ENCODE measurements around the gene AOPEP.

DNA sequence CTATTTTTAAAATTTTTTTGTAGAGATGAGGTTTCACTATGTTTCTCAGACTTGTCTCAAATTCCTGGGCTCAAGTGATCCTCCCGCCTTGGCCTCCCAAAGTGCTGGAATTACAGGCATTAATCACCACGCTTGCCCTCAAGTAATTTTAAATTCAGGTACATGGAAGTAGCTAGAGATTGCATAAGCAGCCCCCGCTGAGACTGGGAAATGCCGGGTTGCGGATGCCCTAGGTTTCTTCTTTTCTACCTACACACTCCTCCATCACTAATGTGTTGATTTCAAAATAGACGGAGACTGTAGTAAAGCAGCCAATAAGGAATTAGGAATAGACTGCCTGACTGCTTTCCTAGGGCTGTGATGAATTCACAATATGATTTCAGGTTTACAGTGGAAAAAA, 388.6 kb downstream of the AOPEP start:
- TF ChIP-seq, protein P1, sequence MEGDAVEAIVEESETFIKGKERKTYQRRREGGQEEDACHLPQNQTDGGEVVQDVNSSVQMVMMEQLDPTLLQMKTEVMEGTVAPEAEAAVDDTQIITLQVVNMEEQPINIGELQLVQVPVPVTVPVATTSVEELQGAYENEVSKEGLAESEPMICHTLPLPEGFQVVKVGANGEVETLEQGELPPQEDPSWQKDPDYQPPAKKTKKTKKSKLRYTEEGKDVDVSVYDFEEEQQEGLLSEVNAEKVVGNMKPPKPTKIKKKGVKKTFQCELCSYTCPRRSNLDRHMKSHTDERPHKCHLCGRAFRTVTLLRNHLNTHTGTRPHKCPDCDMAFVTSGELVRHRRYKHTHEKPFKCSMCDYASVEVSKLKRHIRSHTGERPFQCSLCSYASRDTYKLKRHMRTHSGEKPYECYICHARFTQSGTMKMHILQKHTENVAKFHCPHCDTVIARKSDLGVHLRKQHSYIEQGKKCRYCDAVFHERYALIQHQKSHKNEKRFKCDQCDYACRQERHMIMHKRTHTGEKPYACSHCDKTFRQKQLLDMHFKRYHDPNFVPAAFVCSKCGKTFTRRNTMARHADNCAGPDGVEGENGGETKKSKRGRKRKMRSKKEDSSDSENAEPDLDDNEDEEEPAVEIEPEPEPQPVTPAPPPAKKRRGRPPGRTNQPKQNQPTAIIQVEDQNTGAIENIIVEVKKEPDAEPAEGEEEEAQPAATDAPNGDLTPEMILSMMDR (IDR thresholded peaks at IDR 0.05): no peak
- TF ChIP-seq POLR2AphosphoS5 (IDR thresholded peaks at IDR 0.05; ENCODE audit: low read depth, low read length): no peak
- TF ChIP-seq, protein P2, sequence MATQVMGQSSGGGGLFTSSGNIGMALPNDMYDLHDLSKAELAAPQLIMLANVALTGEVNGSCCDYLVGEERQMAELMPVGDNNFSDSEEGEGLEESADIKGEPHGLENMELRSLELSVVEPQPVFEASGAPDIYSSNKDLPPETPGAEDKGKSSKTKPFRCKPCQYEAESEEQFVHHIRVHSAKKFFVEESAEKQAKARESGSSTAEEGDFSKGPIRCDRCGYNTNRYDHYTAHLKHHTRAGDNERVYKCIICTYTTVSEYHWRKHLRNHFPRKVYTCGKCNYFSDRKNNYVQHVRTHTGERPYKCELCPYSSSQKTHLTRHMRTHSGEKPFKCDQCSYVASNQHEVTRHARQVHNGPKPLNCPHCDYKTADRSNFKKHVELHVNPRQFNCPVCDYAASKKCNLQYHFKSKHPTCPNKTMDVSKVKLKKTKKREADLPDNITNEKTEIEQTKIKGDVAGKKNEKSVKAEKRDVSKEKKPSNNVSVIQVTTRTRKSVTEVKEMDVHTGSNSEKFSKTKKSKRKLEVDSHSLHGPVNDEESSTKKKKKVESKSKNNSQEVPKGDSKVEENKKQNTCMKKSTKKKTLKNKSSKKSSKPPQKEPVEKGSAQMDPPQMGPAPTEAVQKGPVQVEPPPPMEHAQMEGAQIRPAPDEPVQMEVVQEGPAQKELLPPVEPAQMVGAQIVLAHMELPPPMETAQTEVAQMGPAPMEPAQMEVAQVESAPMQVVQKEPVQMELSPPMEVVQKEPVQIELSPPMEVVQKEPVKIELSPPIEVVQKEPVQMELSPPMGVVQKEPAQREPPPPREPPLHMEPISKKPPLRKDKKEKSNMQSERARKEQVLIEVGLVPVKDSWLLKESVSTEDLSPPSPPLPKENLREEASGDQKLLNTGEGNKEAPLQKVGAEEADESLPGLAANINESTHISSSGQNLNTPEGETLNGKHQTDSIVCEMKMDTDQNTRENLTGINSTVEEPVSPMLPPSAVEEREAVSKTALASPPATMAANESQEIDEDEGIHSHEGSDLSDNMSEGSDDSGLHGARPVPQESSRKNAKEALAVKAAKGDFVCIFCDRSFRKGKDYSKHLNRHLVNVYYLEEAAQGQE (IDR thresholded peaks at IDR 0.05; ENCODE audit: insufficient read depth in 1 of 2, low read depth in 2 of 2, low read length in 1 of 2): no peak
- no peak for TF ChIP-seq TCF7L2 (IDR thresholded peaks at IDR 0.05; ENCODE audit: low read depth, low read length)
- no peak for TF ChIP-seq SIN3A (IDR thresholded peaks at IDR 0.05; ENCODE audit: borderline replicate concordance, insufficient read depth, low read depth, low read length)

Data from Panc1 (cell line).